RWPE2 (cell line): Measurements from ENCODE around the gene KBTBD13.

ENCODE experiments used
- ATAC-seq: fragments of 200-7000 bp; cut with Tn5 transposase; 3 replicates; pipeline ENCODE4 v1.9.1; 2021; ENCODE audit warnings: low read depth
- DNase-seq: peaks from one replicate; pipeline ENCODE4 v3.0.0-alpha.2; 2020; ENCODE audit warnings: low spot score
- H3K27ac ChIP-seq: fragments of 450-650 bp; 2 replicates; pipeline ENCODE4 v1.5.1; 2017; ENCODE audit warnings: mild to moderate bottlenecking; ENCODE audit not compliant: poor library complexity, severe bottlenecking
- H3K27me3 ChIP-seq: fragments of 250-450 bp; sonication (Bioruptor Pico); 2 replicates; pipeline ENCODE4 v1.5.1; 2021; ENCODE audit warnings: mild to moderate bottlenecking, moderate library complexity; ENCODE audit not compliant: insufficient read depth, poor library complexity, severe bottlenecking
- H3K36me3 ChIP-seq: fragments of 250-450 bp; sonication (Bioruptor Pico); 2 replicates; pipeline ENCODE4 v1.5.1; 2020; ENCODE audit warnings: low read depth, mild to moderate bottlenecking, moderate library complexity
- H3K4me1 ChIP-seq: fragments of 250-450 bp; sonication (Bioruptor Pico); 2 replicates; pipeline ENCODE4 v1.5.1; 2021; ENCODE audit warnings: mild to moderate bottlenecking, moderate library complexity; ENCODE audit not compliant: insufficient read depth, poor library complexity, severe bottlenecking
- H3K4me3 ChIP-seq: fragments of 250-450 bp; sonication (Bioruptor Pico); 2 replicates; pipeline ENCODE4 v1.5.1; 2021; ENCODE audit warnings: mild to moderate bottlenecking, moderate library complexity; ENCODE audit not compliant: severe bottlenecking
- H3K9me3 ChIP-seq: fragments of 250-450 bp; sonication (Bioruptor Pico); 2 replicates; pipeline ENCODE4 v1.5.1; 2021; ENCODE audit warnings: mild to moderate bottlenecking, moderate library complexity; ENCODE audit not compliant: severe bottlenecking
- CTCF ChIP-seq: fragments of 450-650 bp; IDR thresholded peaks from one replicate; pipeline ENCODE4 v1.5.1; 2017; ENCODE audit warnings: mild to moderate bottlenecking, moderate library complexity; ENCODE audit not compliant: poor library complexity, severe bottlenecking

KBTBD13 gene

GRCh38 chr15:65095011-65095746 lies 18.6 kb downstream of the KBTBD13 start:
- no peaks in the 10 kb centered on the region for H3K9me3 ChIP-seq

DNA sequence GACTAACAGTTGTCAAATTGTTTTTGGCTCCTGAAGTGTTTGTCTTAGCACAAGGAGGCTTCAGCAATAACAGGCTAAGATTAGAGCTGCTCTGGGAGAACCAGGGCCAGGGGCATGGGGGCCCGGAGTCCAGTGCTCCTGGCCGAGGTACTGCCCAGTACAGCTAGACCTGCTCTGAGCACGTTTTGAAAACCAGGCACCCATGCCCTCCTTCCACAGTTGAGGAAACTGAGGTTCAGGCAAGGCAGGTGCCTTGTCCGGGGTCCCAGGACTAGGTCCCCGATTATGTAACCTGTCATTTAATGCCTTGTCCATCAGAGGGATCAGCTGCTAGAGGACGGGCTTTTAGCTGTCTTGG lies 19.2 kb downstream of the KBTBD13 start:
- H3K36me3 ChIP-seq = peaks cover 16% of the 10 kb centered on the region
- no peaks in the 10 kb centered on the region for H3K27me3 ChIP-seq
- no peak overlapping the region for H3K4me3 ChIP-seq
- peak; percentile 32 for DNase-seq
- ATAC-seq = no peak
- no peak overlapping the region for H3K27ac ChIP-seq
- TF ChIP-seq CTCF = no peak
- H3K9me3 ChIP-seq = no peaks in the 10 kb centered on the region
- H3K4me1 ChIP-seq = no peaks in the 10 kb centered on the region

More at GRCh38 chr15:65095011-65095746, 18.6 kb downstream of the KBTBD13 start:
- H3K36me3 ChIP-seq = peaks cover 16% of the 10 kb centered on the region
- no peak overlapping the region for H3K4me3 ChIP-seq
- peak; percentile 62 for DNase-seq
- no peak overlapping the region for H3K27ac ChIP-seq
- TF ChIP-seq CTCF = no peak
- H3K27me3 ChIP-seq = no peaks in the 10 kb centered on the region
- H3K4me1 ChIP-seq = no peaks in the 10 kb centered on the region
- ATAC-seq = peak; percentile 6; the same call in 1 of the 3 replicates

DNA sequence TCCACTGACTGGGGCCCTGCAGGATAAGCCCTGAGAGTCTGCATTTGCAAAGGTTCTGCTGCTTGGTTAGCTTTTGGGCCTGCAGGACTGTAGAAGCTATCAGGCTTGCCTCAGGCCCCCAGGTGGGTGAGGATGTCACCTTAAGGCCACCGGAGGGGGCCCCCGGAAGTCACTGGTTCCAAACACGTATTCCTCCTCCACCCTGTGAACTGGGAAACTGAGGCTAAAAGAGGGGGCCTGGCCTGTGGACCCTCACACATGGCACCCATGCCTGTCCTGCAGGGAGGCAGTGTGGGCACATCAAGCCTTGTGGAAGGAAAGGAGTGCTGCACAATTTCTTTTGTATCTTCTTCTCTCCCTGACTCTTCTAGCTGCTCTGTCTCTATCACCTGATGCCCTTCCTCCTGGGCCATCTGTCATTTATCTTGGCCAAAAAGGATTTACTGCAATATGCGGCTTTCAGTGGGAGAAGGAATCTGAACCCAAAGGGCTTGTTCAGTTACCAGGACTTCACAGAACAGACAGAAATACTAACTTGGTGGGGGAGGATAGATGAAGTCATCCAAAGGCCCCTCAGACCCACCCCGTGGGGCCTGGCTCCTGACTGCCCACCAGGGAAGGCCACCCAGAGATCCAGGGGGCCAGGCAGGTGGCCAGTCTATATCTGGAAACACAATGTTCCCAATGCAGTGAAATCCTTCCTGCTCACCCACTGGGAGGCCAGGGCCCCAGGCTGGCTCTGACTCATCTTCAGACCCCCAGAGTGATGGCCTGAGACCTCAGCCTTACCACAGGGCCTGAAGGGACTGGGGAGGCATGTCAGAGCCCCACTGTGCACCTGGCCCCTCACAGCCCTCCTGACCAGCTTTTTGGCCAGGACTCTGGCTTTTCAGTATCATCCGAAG lies 20.2 kb downstream of the KBTBD13 start:
- TF ChIP-seq CTCF = no peak
- H3K9me3 ChIP-seq = no peaks in the 10 kb centered on the region
- ATAC-seq (no peak), DNase-seq (peak; percentile 53)
- H3K27me3 ChIP-seq = no peaks in the 10 kb centered on the region
- no peak overlapping the region for H3K4me3 ChIP-seq
- no peak overlapping the region for H3K27ac ChIP-seq
- peaks cover 22% of the 10 kb centered on the region for H3K36me3 ChIP-seq
- H3K4me1 ChIP-seq = no peaks in the 10 kb centered on the region

DNA sequence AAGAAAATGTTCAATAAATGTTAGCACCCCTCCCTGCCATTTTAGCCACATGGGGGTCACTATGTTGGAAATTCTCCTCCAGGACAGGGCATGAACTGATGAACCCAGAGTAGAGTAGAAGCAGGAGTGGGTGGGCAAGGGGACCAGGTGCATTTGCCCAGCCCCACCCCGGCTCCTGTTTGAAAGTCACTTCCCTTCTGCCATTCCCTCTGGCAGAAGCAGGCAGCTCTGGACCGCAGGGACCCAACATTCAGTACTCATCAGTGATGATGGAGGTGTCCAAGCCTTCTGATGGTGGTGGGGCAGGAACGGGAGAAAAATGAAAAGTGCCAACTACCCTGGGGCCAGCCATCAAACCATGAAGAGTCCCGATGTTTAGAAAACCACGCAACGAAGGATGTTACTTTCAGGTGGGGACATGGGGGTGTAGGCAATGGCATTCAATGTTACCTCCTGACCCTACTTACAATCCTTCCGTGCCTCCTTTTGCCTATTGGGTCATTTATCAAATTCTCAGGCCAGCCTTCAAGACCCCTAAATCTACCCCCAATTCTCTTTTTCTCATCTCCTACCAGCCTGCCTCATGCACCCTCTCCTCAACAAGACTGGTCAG lies 21.2 kb downstream of the KBTBD13 start:
- ATAC-seq (no peak), DNase-seq (peak; percentile 37)
- Histone ChIP-seq H3K27me3 (no peaks in the 10 kb centered on the region), H3K27ac (no peak overlapping the region), H3K9me3 (no peaks in the 10 kb centered on the region), H3K36me3 (peaks cover 22% of the 10 kb centered on the region), H3K4me3 (no peak overlapping the region), H3K4me1 (no peaks in the 10 kb centered on the region)
- no peak for TF ChIP-seq CTCF
